Osteoblast (primary cell): ENCODE results near the gene LYRM7. TPM values are rescaled to one million over a fixed set of nuclear protein-coding genes. Genes with fewer than 3 reads are reported as not detected.
"Not testable (repeated sequence)": the region's sequence is repeated elsewhere in the genome, so short reads cannot be mapped to it uniquely, and the experiment has no call there.

Experiments used
- DNase-seq: peaks from one replicate; pipeline ENCODE4 v3.0.0; 2011; ENCODE audit warnings: low spot score, mixed read lengths; ENCODE audit not compliant: insufficient read length; ENCODE audit errors: missing footprints
- H2AFZ ChIP-seq: 2 replicates; pipeline ENCODE4 v1.6.0; 2011; ENCODE audit warnings: mild to moderate bottlenecking, low read length
- H3K27ac ChIP-seq: 2 replicates; pipeline ENCODE4 v1.5.1; 2011; ENCODE audit warnings: mild to moderate bottlenecking, low read depth, low read length, moderate library complexity
- H3K27me3 ChIP-seq: 2 replicates; pipeline ENCODE4 v1.6.0; 2012; ENCODE audit warnings: mild to moderate bottlenecking, control low read depth, inconsistent platforms, low read length, moderate library complexity; ENCODE audit not compliant: insufficient read depth
- H3K36me3 ChIP-seq: 2 replicates; pipeline ENCODE4 v1.5.1; 2011; ENCODE audit warnings: mild to moderate bottlenecking, low read length, control low read depth, moderate library complexity; ENCODE audit not compliant: insufficient read depth
- H3K4me1 ChIP-seq: 2 replicates; pipeline ENCODE4 v1.5.1; 2011; ENCODE audit warnings: mild to moderate bottlenecking, low read length, control low read depth, moderate library complexity; ENCODE audit not compliant: insufficient read depth
- H3K4me2 ChIP-seq: 2 replicates; pipeline ENCODE4 v1.6.0; 2011; ENCODE audit warnings: mild to moderate bottlenecking, low read length; ENCODE audit not compliant: insufficient read depth
- H3K4me3 ChIP-seq: fragments of 200-600 bp; sonication (generic); 3 replicates; pipeline ENCODE4 v1.5.1; 2012; ENCODE audit warnings: mild to moderate bottlenecking, low read length, inconsistent platforms; ENCODE audit not compliant: insufficient read depth
- H3K79me2 ChIP-seq: 2 replicates; pipeline ENCODE4 v1.6.0; 2012; ENCODE audit warnings: mild to moderate bottlenecking, low read length, control low read depth, inconsistent platforms; ENCODE audit not compliant: insufficient read depth
- H3K9me3 ChIP-seq: 2 replicates; pipeline ENCODE4 v1.5.1; 2011; ENCODE audit warnings: low read depth, low read length, control low read depth
- H4K20me1 ChIP-seq: 2 replicates; pipeline ENCODE4 v1.6.0; 2012; ENCODE audit warnings: mild to moderate bottlenecking, low read length, control low read depth; ENCODE audit not compliant: insufficient read depth
- total RNA-seq: library from RNA; depleted of rRNA; stranded (reverse); fragments of >200 nt; gene quantifications from 2 replicates; pipeline ENCODE4 v1.2.3, GENCODE V29; 2012
- TF ChIP-seq, protein P1 (sequence below): IDR thresholded peaks from 2 replicates; pipeline ENCODE4 v1.5.1; 2011; ENCODE audit warnings: mild to moderate bottlenecking, low read depth, low read length, moderate library complexity; ENCODE audit errors: extremely low read depth

The LYRM7 gene
- total RNA-seq, 1 donor = 4.7 TPM

DNA sequence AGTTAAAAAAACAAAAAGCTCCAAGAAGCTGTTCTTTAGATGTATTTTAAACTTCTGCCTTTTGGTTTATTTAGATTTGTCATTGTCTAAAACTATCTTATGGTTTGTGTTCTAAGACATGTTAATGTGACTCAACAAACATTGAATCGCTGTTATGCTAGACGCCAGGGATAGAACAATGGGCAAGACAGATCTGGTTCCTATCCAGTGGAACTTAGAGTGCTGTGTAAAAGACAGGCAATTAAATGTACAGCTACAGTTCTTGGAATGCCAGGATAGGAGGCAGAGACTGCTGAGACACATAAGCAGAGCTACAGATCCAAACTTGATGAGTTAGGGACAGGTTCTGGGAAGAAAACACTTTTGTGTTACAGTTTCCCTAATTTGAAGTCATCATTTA lies 22.4 kb downstream of the LYRM7 start:
- no peak overlapping the region for H3K4me3 ChIP-seq
- H4K20me1 ChIP-seq = no peaks in the 10 kb centered on the region
- DNase-seq = no peak
- H3K9me3 ChIP-seq = no peaks in the 10 kb centered on the region
- no peaks in the 10 kb centered on the region for H3K27me3 ChIP-seq
- no peak overlapping the region for H3K4me2 ChIP-seq
- H2AFZ ChIP-seq = no peak overlapping the region
- no peak overlapping the region for H3K27ac ChIP-seq
- no peaks in the 10 kb centered on the region for H3K36me3 ChIP-seq
- no peaks in the 10 kb centered on the region for H3K4me1 ChIP-seq
- no peaks in the 10 kb centered on the region for H3K79me2 ChIP-seq
- TF ChIP-seq, protein P1, sequence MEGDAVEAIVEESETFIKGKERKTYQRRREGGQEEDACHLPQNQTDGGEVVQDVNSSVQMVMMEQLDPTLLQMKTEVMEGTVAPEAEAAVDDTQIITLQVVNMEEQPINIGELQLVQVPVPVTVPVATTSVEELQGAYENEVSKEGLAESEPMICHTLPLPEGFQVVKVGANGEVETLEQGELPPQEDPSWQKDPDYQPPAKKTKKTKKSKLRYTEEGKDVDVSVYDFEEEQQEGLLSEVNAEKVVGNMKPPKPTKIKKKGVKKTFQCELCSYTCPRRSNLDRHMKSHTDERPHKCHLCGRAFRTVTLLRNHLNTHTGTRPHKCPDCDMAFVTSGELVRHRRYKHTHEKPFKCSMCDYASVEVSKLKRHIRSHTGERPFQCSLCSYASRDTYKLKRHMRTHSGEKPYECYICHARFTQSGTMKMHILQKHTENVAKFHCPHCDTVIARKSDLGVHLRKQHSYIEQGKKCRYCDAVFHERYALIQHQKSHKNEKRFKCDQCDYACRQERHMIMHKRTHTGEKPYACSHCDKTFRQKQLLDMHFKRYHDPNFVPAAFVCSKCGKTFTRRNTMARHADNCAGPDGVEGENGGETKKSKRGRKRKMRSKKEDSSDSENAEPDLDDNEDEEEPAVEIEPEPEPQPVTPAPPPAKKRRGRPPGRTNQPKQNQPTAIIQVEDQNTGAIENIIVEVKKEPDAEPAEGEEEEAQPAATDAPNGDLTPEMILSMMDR = no peak

DNA sequence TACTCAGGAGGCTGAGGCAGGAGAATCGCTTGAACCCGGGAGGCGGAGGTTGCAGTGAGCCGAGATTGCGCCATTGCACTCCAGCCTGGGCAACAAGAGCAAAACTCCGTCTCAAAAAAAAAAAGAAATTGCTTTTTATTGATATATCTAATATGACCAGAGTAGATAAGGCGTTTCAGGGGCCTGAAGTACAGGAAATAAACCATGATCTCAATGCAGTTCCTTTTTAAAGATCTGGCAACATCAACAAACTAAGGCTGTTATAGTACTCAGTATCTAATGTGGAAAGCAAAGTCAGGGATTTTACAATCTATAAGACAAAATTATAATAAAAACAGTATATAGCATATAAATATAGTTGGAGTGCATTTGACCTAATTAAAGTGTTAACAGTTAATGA lies 23.2 kb downstream of the LYRM7 start:
- H3K79me2 ChIP-seq, H3K27ac ChIP-seq, H3K4me2 ChIP-seq, H3K4me3 ChIP-seq, H3K36me3 ChIP-seq, H3K27me3 ChIP-seq, H4K20me1 ChIP-seq, H3K4me1 ChIP-seq, H2AFZ ChIP-seq, DNase-seq, H3K9me3 ChIP-seq: not testable (repeated sequence)

DNA sequence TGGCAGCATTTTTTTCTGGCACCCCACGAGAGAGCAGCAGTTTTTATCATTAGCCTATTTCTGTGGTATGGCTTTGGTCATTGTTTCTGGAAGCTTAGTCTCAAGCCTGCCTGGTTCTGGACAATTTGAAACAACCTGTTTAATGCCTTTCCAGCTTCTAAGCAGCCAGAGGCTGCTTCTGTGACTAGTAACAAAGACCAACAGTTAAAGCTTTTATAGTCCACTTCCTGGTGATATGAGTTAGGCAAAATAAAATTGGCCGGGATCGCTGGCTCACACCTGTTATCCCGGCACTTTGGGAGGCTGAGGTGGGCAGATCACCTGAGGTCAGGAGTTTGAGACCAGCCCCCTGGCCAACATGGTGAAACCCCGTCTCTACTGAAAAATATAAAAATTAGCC lies 24.0 kb downstream of the LYRM7 start:
- H3K27ac ChIP-seq = no peak overlapping the region
- TF ChIP-seq, protein P1 = no peak
- DNase-seq = no peak
- H3K4me2 ChIP-seq = no peak overlapping the region
- H3K79me2 ChIP-seq = no peaks in the 10 kb centered on the region
- H3K9me3 ChIP-seq = no peaks in the 10 kb centered on the region
- no peaks in the 10 kb centered on the region for H3K4me1 ChIP-seq
- H3K27me3 ChIP-seq = no peaks in the 10 kb centered on the region
- no peak overlapping the region for H3K4me3 ChIP-seq
- no peaks in the 10 kb centered on the region for H3K36me3 ChIP-seq
- H4K20me1 ChIP-seq = no peaks in the 10 kb centered on the region
- no peak overlapping the region for H2AFZ ChIP-seq

DNA sequence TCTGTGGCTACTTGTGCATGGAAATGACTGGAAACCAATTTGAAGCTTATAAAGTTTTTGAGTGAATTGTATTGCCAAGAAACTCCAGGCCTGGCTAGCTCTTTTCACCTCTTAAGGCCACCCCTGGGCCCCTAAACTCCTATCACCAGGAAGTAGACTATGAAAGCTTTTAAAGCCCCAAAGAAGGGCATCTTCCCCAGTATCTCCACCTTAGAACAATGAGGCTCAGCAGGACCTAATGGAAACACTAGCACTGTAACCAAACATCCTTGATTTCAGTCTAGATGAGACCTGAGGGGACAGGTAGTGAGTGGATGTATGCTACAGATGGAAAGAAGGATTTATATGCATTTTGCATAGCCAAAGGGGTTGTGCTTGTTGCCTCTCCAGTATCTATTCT lies 25.0 kb downstream of the LYRM7 start:
- TF ChIP-seq, protein P1 = no peak

More for the DNA sequence above, 25.0 kb downstream of the LYRM7 start:
- no peak overlapping the region for H3K27ac ChIP-seq
- H3K4me2 ChIP-seq = no peak overlapping the region
- no peak for DNase-seq
- no peaks in the 10 kb centered on the region for H3K4me1 ChIP-seq
- H3K79me2 ChIP-seq = no peaks in the 10 kb centered on the region
- no peaks in the 10 kb centered on the region for H3K36me3 ChIP-seq
- H3K27me3 ChIP-seq = no peaks in the 10 kb centered on the region
- H4K20me1 ChIP-seq = no peaks in the 10 kb centered on the region
- H2AFZ ChIP-seq = no peak overlapping the region
- no peak overlapping the region for H3K4me3 ChIP-seq
- no peaks in the 10 kb centered on the region for H3K9me3 ChIP-seq
